NCI-H82 treated with DMSO at 0.1 percent for 48 hours (cell line): Measurements from ENCODE around the gene ADNP2.

ENCODE experiments used
- DNase-seq: peaks from one replicate; lab custom pipeline; 2025; ENCODE audit not compliant: unreplicated experiment; lab: John Stamatoyannopoulos, UW

The ADNP2 gene

GRCh38 chr18:80108739-80109675, at the start of gene ADNP2:
ADNP2 (plus strand) TSS chr18:80109262; CDS start chr18:80117543, 8,281 bp downstream.
- DNase-seq: peak; percentile 84

GRCh38 chr18:80059945-80060344, 49.1 kb upstream of the ADNP2 start:
- no peak for DNase-seq

- no peak for DNase-seq
Measured at GRCh38 chr18:80065705-80066104, 43.4 kb upstream of the ADNP2 start.

GRCh38 chr18:80067321-80067720, 41.7 kb upstream of the ADNP2 start:
- no peak for DNase-seq

- no peak for DNase-seq
Measured at GRCh38 chr18:80067897-80068296, 41.2 kb upstream of the ADNP2 start.

- DNase-seq: no peak
Measured at GRCh38 chr18:80068571-80069272, 40.3 kb upstream of the ADNP2 start.

- no peak for DNase-seq
Measured at GRCh38 chr18:80070825-80071224, 38.2 kb upstream of the ADNP2 start.

- DNase-seq: no peak
Measured at GRCh38 chr18:80074183-80074582, 34.9 kb upstream of the ADNP2 start.

- DNase-seq: no peak
Measured at GRCh38 chr18:80074697-80075096, 34.4 kb upstream of the ADNP2 start.

GRCh38 chr18:80075940-80076339, 33.1 kb upstream of the ADNP2 start:
- DNase-seq: no peak

- no peak for DNase-seq
Measured at GRCh38 chr18:80076379-80076778, 32.7 kb upstream of the ADNP2 start.

GRCh38 chr18:80077873-80078272, 31.2 kb upstream of the ADNP2 start:
- DNase-seq: no peak

GRCh38 chr18:80086281-80086680, 22.8 kb upstream of the ADNP2 start:
- no peak for DNase-seq

GRCh38 chr18:80088036-80088435, 21.0 kb upstream of the ADNP2 start:
- no peak for DNase-seq

- DNase-seq: no peak
Measured at GRCh38 chr18:80088823-80089222, 20.2 kb upstream of the ADNP2 start.

- DNase-seq: no peak
Measured at GRCh38 chr18:80095414-80095813, 13.6 kb upstream of the ADNP2 start.

GRCh38 chr18:80096032-80096565, 13.0 kb upstream of the ADNP2 start:
- DNase-seq: no peak

GRCh38 chr18:80097201-80097600, 11.9 kb upstream of the ADNP2 start:
- no peak for DNase-seq

- no peak for DNase-seq
Measured at GRCh38 chr18:80103231-80103630, 5.8 kb upstream of the ADNP2 start.

GRCh38 chr18:80104364-80104779, 4.7 kb upstream of the ADNP2 start:
- no peak for DNase-seq

- no peak for DNase-seq
Measured at GRCh38 chr18:80105369-80106167, 3.5 kb upstream of the ADNP2 start.
